Measurements from ENCODE around the gene SLC17A4.

GRCh38 chr6:25713824-25714223 is 40.7 kb upstream of the SLC17A4 start:
- TF ChIP-seq POLR2AphosphoS5 (IDR thresholded peaks at IDR 0.05; ENCODE audit: low read length) (no peak), BRCA1 (IDR thresholded peaks at IDR 0.05; ENCODE audit: low read depth, low read length) (no peak), EZH2 (IDR thresholded peaks at IDR 0.05; ENCODE audit: borderline replicate concordance, control insufficient read depth, low read depth, low read length) (no peak), SIN3A (IDR thresholded peaks at IDR 0.05; ENCODE audit: low read depth, low read length) (no peak), POLR2A (IDR thresholded peaks at IDR 0.05; ENCODE audit: low read depth, low read length) (no peak), RAD21 (IDR thresholded peaks at IDR 0.05; ENCODE audit: insufficient read depth, low read depth, low read length) (no peak), CTCF (IDR thresholded peaks at IDR 0.05 in 2 of 3, conservative IDR thresholded peaks at IDR 0.05 in 1 of 3; ENCODE audit: control insufficient read depth in 2 of 3, extremely low read depth in 1 of 3, insufficient read depth in 1 of 3, low read depth in 3 of 3, low read length in 3 of 3) (no peak), NFXL1 (IDR thresholded peaks at IDR 0.05; ENCODE audit: borderline replicate concordance) (no peak), REST (IDR thresholded peaks at IDR 0.05; ENCODE audit: low read depth, low read length) (no peak), DPF2 (IDR thresholded peaks at IDR 0.05) (no peak), ZZZ3 (IDR thresholded peaks at IDR 0.05; ENCODE audit: control insufficient read depth, insufficient read length, low read depth) (no peak), MXI1 (IDR thresholded peaks at IDR 0.05; ENCODE audit: low read depth, low read length) (no peak), PBX3 (IDR thresholded peaks at IDR 0.05; ENCODE audit: insufficient replicate concordance, low read depth, low read length) (no peak), CBX5 (IDR thresholded peaks at IDR 0.05; ENCODE audit: low read depth) (no peak)

Measured in GM12878 (cell line).